Panc1 (cell line): ENCODE measurements around the gene CCR8. TPM values are rescaled to one million over a fixed set of nuclear protein-coding genes. Genes with fewer than 3 reads are reported as not detected.

ENCODE experiments used
- ATAC-seq: fragments of 200-7000 bp; cut with Tn5 transposase; 2 replicates; pipeline ENCODE4 v1.9.1; 2020; ENCODE audit warnings: mild to moderate bottlenecking, moderate library complexity
- BruUV-seq: library from RNA; stranded (reverse); fragments of 400-500 nt; replicated peaks from 2 replicates; lab custom pipeline; 2021; lab: Mats Ljungman, UMichigan
- CTCF ChIA-PET: fragments of 300-600 bp; sonication (Branson Sonifier 250); formaldehyde crosslinking; loops from one replicate; lab custom pipeline; 2022; ENCODE audit warnings: antibody characterized with exemption; lab: Charles Lee
- POLR2A ChIA-PET: fragments of 300-600 bp; sonication (Branson Sonifier 250); formaldehyde crosslinking; loops from one replicate; lab custom pipeline; 2022; ENCODE audit warnings: antibody characterized with exemption; lab: Charles Lee
- DNase-seq: peaks from one replicate; pipeline ENCODE4 v3.0.0-alpha.2; 2010; ENCODE audit warnings: low read depth, low spot score
- H3K27ac ChIP-seq: 2 replicates; pipeline ENCODE4 v1.5.1; 2011; ENCODE audit warnings: mild to moderate bottlenecking, low read length, inconsistent platforms
- H3K27me3 ChIP-seq: fragments of 200-500 bp; sonication (Bioruptor generic); 2 replicates; pipeline ENCODE4 v1.6.0; 2014; ENCODE audit warnings: low read length, inconsistent platforms; ENCODE audit not compliant: control insufficient read depth, insufficient read depth
- H3K36me3 ChIP-seq: fragments of 200-500 bp; sonication (Bioruptor generic); 2 replicates; pipeline ENCODE4 v1.5.1; 2014; ENCODE audit warnings: inconsistent platforms, mild to moderate bottlenecking, low read length, moderate library complexity; ENCODE audit not compliant: control insufficient read depth, insufficient read depth
- H3K4me1 ChIP-seq: 2 replicates; pipeline ENCODE4 v1.5.1; 2011; ENCODE audit warnings: inconsistent platforms, mild to moderate bottlenecking, low read length, moderate library complexity; ENCODE audit not compliant: control insufficient read depth, insufficient read depth
- H3K4me3 ChIP-seq, 2 experiments: 2 replicates each; pipeline ENCODE4 v1.5.1; 2011 to 2012; ENCODE audit warnings: low read depth in 2 of 2, low read length in 2 of 2, mild to moderate bottlenecking in 2 of 2, inconsistent platforms in 1 of 2, moderate library complexity in 1 of 2
- H3K9me3 ChIP-seq: fragments of 200-500 bp; sonication (Bioruptor generic); 2 replicates; pipeline ENCODE4 v1.5.1; 2014; ENCODE audit warnings: low read depth, mild to moderate bottlenecking, inconsistent platforms, low read length, moderate library complexity; ENCODE audit not compliant: control insufficient read depth, insufficient read depth
- CTCF ChIP-seq: fragments of 450-650 bp; IDR thresholded peaks from 2 replicates; pipeline ENCODE4 v1.5.1; 2017; ENCODE audit warnings: mild to moderate bottlenecking
- POLR2AphosphoS5 ChIP-seq: IDR thresholded peaks from 2 replicates; pipeline ENCODE4 v1.6.1; 2012; ENCODE audit warnings: mild to moderate bottlenecking, low read depth, low read length, moderate library complexity
- REST ChIP-seq, 2 experiments: IDR thresholded peaks; 2 replicates each; pipeline ENCODE4 v1.6.1; 2011 to 2012; ENCODE audit warnings: low read depth in 2 of 2, control low read depth in 1 of 2, low read length in 1 of 2, mild to moderate bottlenecking in 1 of 2, moderate library complexity in 1 of 2; ENCODE audit not compliant: insufficient read depth in 1 of 2
- SIN3A ChIP-seq: IDR thresholded peaks from 2 replicates; pipeline ENCODE4 v1.6.1; 2012; ENCODE audit warnings: low read depth, mild to moderate bottlenecking, low read length, moderate library complexity, borderline replicate concordance; ENCODE audit not compliant: insufficient read depth
- TCF7L2 ChIP-seq: IDR thresholded peaks from 2 replicates; pipeline ENCODE4 v1.6.1; 2011; ENCODE audit warnings: mild to moderate bottlenecking, low read depth, low read length, inconsistent platforms
- in situ Hi-C: cut with HindIII; loops from 2 replicates; pipeline ENCODE4 v1.10.0; 2016; ENCODE audit warnings: low sequenced_read_pairs, low pct_unique_long_range_greater_than_20kb
- intact Hi-C: fragments of 100-400 bp; cut with micrococcal nuclease; formaldehyde crosslinking; loops from one replicate; pipeline ENCODE4 v1.10.0; 2022; ENCODE audit not compliant: unreplicated experiment
- total RNA-seq: library from RNA; stranded (reverse); gene quantifications from one replicate; pipeline ENCODE4 v1.2.1, GENCODE V29; 2021; ENCODE audit not compliant: unreplicated experiment

CCR8 gene
- total RNA-seq, 1 experiment from 2014 or later: not detected

GRCh38 chr3:39325236-39325635, 4.3 kb upstream of the CCR8 start:
- ATAC-seq (no peak), DNase-seq (no peak)
- ChIA-PET POLR2A (no interaction called here), CTCF (no interaction called here)
- H3K4me1 ChIP-seq: no peaks in the 10 kb centered on the region
- intact Hi-C loops: no loop called here
- in situ Hi-C loops: no loop called here
- no TSS peak for BruUV-seq
- TF ChIP-seq TCF7L2: no peak
- no peak for TF ChIP-seq CTCF
- TF ChIP-seq REST (IDR thresholded peaks at IDR 0.05; ENCODE audit: insufficient read depth in 1 of 2, low read depth in 2 of 2, low read length in 1 of 2): no peak
- no peak overlapping the region for H3K4me3 ChIP-seq
- H3K36me3 ChIP-seq: no peaks in the 10 kb centered on the region
- no peaks in the 10 kb centered on the region for H3K9me3 ChIP-seq
- H3K27ac ChIP-seq: no peak overlapping the region
- no peaks in the 10 kb centered on the region for H3K27me3 ChIP-seq

- intact Hi-C loops (no loop called here), in situ Hi-C loops (no loop called here)
- Histone ChIP-seq H3K4me1 (no peaks in the 10 kb centered on the region), H3K36me3 (no peaks in the 10 kb centered on the region), H3K4me3 (no peak overlapping the region), H3K9me3 (no peaks in the 10 kb centered on the region), H3K27me3 (no peaks in the 10 kb centered on the region), H3K27ac (no peak overlapping the region)
- CTCF ChIA-PET: no interaction called here
- no peak for TF ChIP-seq TCF7L2
- no peak for TF ChIP-seq SIN3A
- TF ChIP-seq CTCF: no peak
- TF ChIP-seq POLR2AphosphoS5: no peak
- TF ChIP-seq REST (IDR thresholded peaks at IDR 0.05; ENCODE audit: insufficient read depth in 1 of 2, low read depth in 2 of 2, low read length in 1 of 2): no peak
- ATAC-seq (no peak), DNase-seq (no peak)
- BruUV-seq: no TSS peak
- POLR2A ChIA-PET: no interaction called here
Observed at GRCh38 chr3:39327053-39327745, 2.3 kb upstream of the CCR8 start.
